ENCODE results near the gene RASIP1. TPM values are rescaled to one million over a fixed set of nuclear protein-coding genes. Genes with fewer than 3 reads are reported as not detected.

Gene RASIP1
- total and polyA plus RNA-seq, 2 donors (not counting 1 experiment from before 2014, with no cell fraction given), result 0.20 TPM; not detected in 1

DNA sequence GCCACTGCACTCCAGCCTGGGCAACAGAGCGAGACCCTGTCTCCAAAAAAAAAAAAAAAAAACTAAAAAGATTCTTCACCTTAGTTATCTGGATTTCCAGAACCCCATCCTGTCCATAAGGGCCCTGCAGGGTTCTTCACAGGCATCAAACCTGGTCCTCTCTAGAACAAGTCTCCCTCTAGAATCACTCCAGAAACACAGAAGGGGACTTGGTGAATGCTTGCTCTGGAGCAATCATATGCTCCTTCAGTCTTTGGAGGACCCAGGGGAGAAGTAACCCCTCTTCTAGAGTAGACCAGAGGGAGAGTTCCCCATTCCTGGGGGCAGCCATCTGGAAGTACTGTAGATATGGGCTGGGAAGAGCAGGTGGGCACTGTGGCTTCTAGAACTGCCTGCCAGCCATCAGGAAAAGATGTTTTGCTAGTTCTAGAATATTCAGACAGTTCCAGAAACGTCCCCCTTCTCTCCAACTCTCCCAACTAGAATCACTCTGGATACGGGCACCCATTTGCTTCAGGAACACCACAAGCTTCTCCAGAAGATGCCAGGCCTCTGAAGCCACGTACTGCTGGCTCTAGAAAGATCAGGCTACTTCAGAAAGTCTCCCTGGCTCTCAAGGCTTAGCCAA lies 9.3 kb upstream of the RASIP1 start:
- intact Hi-C loops (cut with micrococcal nuclease), result no loop called here
- Histone ChIP-seq H3K27me3 (replicated peaks in 1 of 4; ENCODE audit: control extremely low read depth in 1 of 4, control insufficient read depth in 3 of 4, insufficient read depth in 4 of 4, low read length in 3 of 4) (peaks cover 0 to 80% (median 32%) of the 10 kb centered on the region in 4 experiments), H3K4me3 (ENCODE audit: control extremely low read depth in 1 of 5, extremely low read depth in 1 of 5, insufficient read depth in 1 of 5, low read depth in 2 of 5, low read length in 4 of 5) (no peak overlapping the region), H3K9ac (ENCODE audit: low read length) (no peak overlapping the region), H3K9me3 (ENCODE audit: control extremely low read depth in 1 of 3, control insufficient read depth in 2 of 3, insufficient read depth in 1 of 3, low read length in 2 of 3) (peaks cover 0 to 37% (median 0%) of the 10 kb centered on the region in 3 donors), H3K27ac (ENCODE audit: low read length in 2 of 2) (no peak overlapping the region), H3K4me1 (ENCODE audit: control insufficient read depth in 2 of 2, insufficient read depth in 2 of 2, low read length in 2 of 2) (peaks cover 25 to 29% of the 10 kb centered on the region in 2 donors), H3K36me3 (replicated peaks in 1 of 2; ENCODE audit: control extremely low read depth in 1 of 2, control insufficient read depth in 1 of 2, extremely low read depth in 1 of 2, insufficient read depth in 2 of 2, low read length in 1 of 2) (no peaks in the 10 kb centered on the region), H4K20me1 (ENCODE audit: control insufficient read depth, insufficient read depth, low read length, poor library complexity, severe bottlenecking) (no peaks in the 10 kb centered on the region), H2AFZ (ENCODE audit: insufficient read depth, low read depth, low read length, poor library complexity, severe bottlenecking) (no peak overlapping the region), H3K79me2 (ENCODE audit: control insufficient read depth, insufficient read depth, low read length) (no peaks in the 10 kb centered on the region), H3K4me2 (replicated peaks; ENCODE audit: low read depth, low read length, poor library complexity, severe bottlenecking) (no peak overlapping the region)
- POLR2A ChIA-PET, result no interaction called here
- DNase-seq (no peak), ATAC-seq (ENCODE audit: low read depth) (no peak)
- Mint-ChIP-seq H3K27ac (no peak overlapping the region), H3K4me1 (peaks cover 25% of the 10 kb centered on the region), H3K27me3 (peaks cover 48% of the 10 kb centered on the region), H3K4me3 (no peak overlapping the region), H3K9me3 (ENCODE audit: insufficient read depth) (no peaks in the 10 kb centered on the region)
- CTCF ChIA-PET, result no interaction called here
- WGBS (ENCODE audit: insufficient coverage), result 80% methylated on average over 3 of the region's 4 CpGs
- TF ChIP-seq CTCF (IDR thresholded peaks at IDR 0.05), result no peak
- TF ChIP-seq EZH2 (IDR thresholded peaks at IDR 0.05; ENCODE audit: borderline replicate concordance, insufficient read depth, low read depth, low read length, poor library complexity, severe bottlenecking), result no peak
